HEK293 (cell line): Measurements from ENCODE around the gene SNX8.
A peak's percentile ranks its signal among the peaks of the same experiment; 100 is the strongest.
"Not testable (repeated sequence)": the region's sequence is repeated elsewhere in the genome, so short reads cannot be mapped to it uniquely, and the experiment has no call there.

Experiments
- CTCF ChIA-PET: fragments of 350-600 bp; formaldehyde crosslinking; extraction: SDS; loops from one replicate; lab custom pipeline; 2021; ENCODE audit warnings: antibody characterized with exemption; lab: Yijun Ruan, JAX
- POLR2A ChIA-PET: fragments of 300-600 bp; formaldehyde crosslinking; extraction: SDS; loops from one replicate; lab custom pipeline; 2020; ENCODE audit warnings: antibody characterized with exemption, inconsistent platforms; lab: Yijun Ruan, JAX
- H3K27ac ChIP-seq: fragments of 200-500 bp; sonication (Bioruptor generic); 2 replicates; pipeline ENCODE4 v1.5.1; 2014; ENCODE audit warnings: low read depth, low read length, control low read depth, inconsistent platforms; ENCODE audit errors: extremely low read depth
- H3K36me3 ChIP-seq, 2 experiments: fragments of 200-500 bp in 1 of 2; sonication (Bioruptor generic) in 1 of 2; 1 replicate in 1 of 2; 2 replicates in 1 of 2; pipeline ENCODE4 v1.5.1; 2014 to 2017; ENCODE audit warnings: inconsistent platforms in 2 of 2, low read length in 2 of 2; ENCODE audit not compliant: control insufficient read depth in 2 of 2, insufficient read depth in 1 of 2
- H3K4me1 ChIP-seq: fragments of 200-500 bp; sonication (Bioruptor generic); 2 replicates; pipeline ENCODE4 v1.5.1; 2014; ENCODE audit warnings: mild to moderate bottlenecking, low read length, inconsistent platforms; ENCODE audit not compliant: control insufficient read depth, insufficient read depth
- H3K4me3 ChIP-seq: 2 replicates; pipeline ENCODE4 v1.5.1; 2011; ENCODE audit warnings: low read depth, mild to moderate bottlenecking, control low read depth, low read length, moderate library complexity
- H3K9me3 ChIP-seq: fragments of 200-500 bp; sonication (Bioruptor generic); 2 replicates; pipeline ENCODE4 v1.5.1; 2014; ENCODE audit warnings: low read depth, low read length, inconsistent platforms; ENCODE audit not compliant: control insufficient read depth, insufficient read depth
- EGR2 ChIP-seq: fragments of 450-650 bp; formaldehyde crosslinking; IDR thresholded peaks from 2 replicates; pipeline ENCODE4 v1.5.1; 2016; ENCODE audit warnings: low read depth, missing biosample characterization, missing genetic modification characterization
- PRDM2 ChIP-seq: fragments of 450-650 bp; formaldehyde crosslinking; IDR thresholded peaks from 2 replicates; pipeline ENCODE4 v1.5.1; 2016; ENCODE audit warnings: missing biosample characterization, missing genetic modification characterization, borderline replicate concordance
- REPIN1 ChIP-seq: fragments of 450-650 bp; formaldehyde crosslinking; IDR thresholded peaks from 2 replicates; pipeline ENCODE4 v1.5.1; 2017; ENCODE audit warnings: missing biosample characterization, missing genetic modification characterization, low read depth
- ZBTB8A ChIP-seq: fragments of 450-650 bp; formaldehyde crosslinking; IDR thresholded peaks from 2 replicates; pipeline ENCODE4 v1.5.1; 2016; ENCODE audit warnings: missing biosample characterization, missing genetic modification characterization
- ZFHX2 ChIP-seq: fragments of 450-650 bp; formaldehyde crosslinking; conservative IDR thresholded peaks from 2 replicates; pipeline ENCODE4 v1.5.1; 2016; ENCODE audit warnings: missing biosample characterization, missing genetic modification characterization
- ZNF175 ChIP-seq: fragments of 450-650 bp; formaldehyde crosslinking; IDR thresholded peaks from 2 replicates; pipeline ENCODE4 v1.5.1; 2016; ENCODE audit warnings: missing biosample characterization, missing genetic modification characterization
- ZNF214 ChIP-seq: fragments of 450-650 bp; formaldehyde crosslinking; IDR thresholded peaks from 2 replicates; pipeline ENCODE4 v1.5.1; 2017; ENCODE audit warnings: missing biosample characterization, mild to moderate bottlenecking, missing genetic modification characterization, borderline replicate concordance
- ZNF311 ChIP-seq: fragments of 450-650 bp; formaldehyde crosslinking; IDR thresholded peaks from 2 replicates; pipeline ENCODE4 v1.5.1; 2017; ENCODE audit warnings: missing biosample characterization, missing genetic modification characterization, borderline replicate concordance
- ZNF354C ChIP-seq: fragments of 450-650 bp; formaldehyde crosslinking; IDR thresholded peaks from 2 replicates; pipeline ENCODE4 v1.5.1; 2016; ENCODE audit warnings: missing biosample characterization, missing genetic modification characterization, low read depth, borderline replicate concordance
- ZNF37A ChIP-seq: fragments of 450-650 bp; IDR thresholded peaks from 2 replicates; pipeline ENCODE4 v1.5.1; 2018; ENCODE audit warnings: missing biosample characterization, missing genetic modification characterization
- ZNF629 ChIP-seq: fragments of 450-650 bp; formaldehyde crosslinking; IDR thresholded peaks from 2 replicates; pipeline ENCODE4 v1.5.1; 2017; ENCODE audit warnings: missing biosample characterization, missing genetic modification characterization
- ZNF654 ChIP-seq: fragments of 450-650 bp; formaldehyde crosslinking; IDR thresholded peaks from 2 replicates; pipeline ENCODE4 v1.5.1; 2016; ENCODE audit warnings: low read depth, missing biosample characterization, missing genetic modification characterization
- ZNF670 ChIP-seq: fragments of 450-650 bp; formaldehyde crosslinking; IDR thresholded peaks from 2 replicates; pipeline ENCODE4 v1.5.1; 2016; ENCODE audit warnings: missing biosample characterization, missing genetic modification characterization, low read depth
- ZNF677 ChIP-seq: fragments of 450-650 bp; IDR thresholded peaks from 2 replicates; pipeline ENCODE4 v1.5.0; 2018; ENCODE audit warnings: missing biosample characterization, mild to moderate bottlenecking, missing genetic modification characterization, moderate library complexity
- ZNF785 ChIP-seq: fragments of 450-650 bp; formaldehyde crosslinking; IDR thresholded peaks from 2 replicates; pipeline ENCODE4 v1.5.1; 2016; ENCODE audit warnings: missing biosample characterization, missing genetic modification characterization

Gene SNX8

GRCh38 chr7:2309889-2310331 lies 4.3 kb downstream of the SNX8 start (continued):
- no peak for TF ChIP-seq ZNF311 (tag by site-specific recombination)

DNA sequence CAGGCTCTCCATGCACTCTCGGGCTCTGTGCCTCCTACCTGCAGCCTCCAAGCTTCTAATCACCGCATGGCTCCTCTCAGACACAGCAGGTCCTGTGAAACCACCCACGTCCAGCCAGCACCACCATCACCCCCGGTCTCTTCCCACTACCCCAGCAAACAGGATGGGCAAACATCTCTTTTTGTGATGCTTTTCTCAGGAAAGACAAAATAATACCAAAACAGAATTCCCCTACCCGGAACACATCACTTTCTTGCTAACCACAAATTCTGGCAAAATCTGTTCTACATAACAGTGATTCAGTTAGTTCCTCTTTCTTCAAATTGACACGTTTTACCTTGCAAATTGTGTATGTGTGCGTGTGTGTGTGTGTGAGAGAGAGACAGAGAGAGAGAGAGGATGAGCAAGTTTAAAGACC lies 6.5 kb downstream of the SNX8 start:
- Histone ChIP-seq H3K4me3 (no peak overlapping the region), H3K36me3 (no peaks in the 10 kb centered on the region), H3K27ac (no peak overlapping the region), H3K4me1 (no peaks in the 10 kb centered on the region), H3K9me3 (no peaks in the 10 kb centered on the region)
- ChIA-PET CTCF (no interaction called here), POLR2A (no interaction called here)
- TF ChIP-seq ZNF37A, result no peak
- no peak for TF ChIP-seq ZNF670 (tag by site-specific recombination)
- TF ChIP-seq EGR2 (tag by site-specific recombination), result peak; percentile 71
- TF ChIP-seq ZFHX2 (tag by site-specific recombination), result peak; percentile 53

- no peaks in the 10 kb centered on the region for H3K4me1 ChIP-seq
- ChIA-PET CTCF (no interaction called here), POLR2A (no interaction called here)
- TF ChIP-seq ZNF354C (tag by site-specific recombination), result no peak
- TF ChIP-seq ZNF677 (tag by site-specific recombination), result no peak
- no peak for TF ChIP-seq ZBTB8A (tag by site-specific recombination)
- no peak for TF ChIP-seq ZNF175
- TF ChIP-seq REPIN1, result no peak
- H3K27ac ChIP-seq, result no peak overlapping the region
- H3K4me3 ChIP-seq, result no peak overlapping the region
- H3K36me3 ChIP-seq, result no peaks in the 10 kb centered on the region
- no peaks in the 10 kb centered on the region for H3K9me3 ChIP-seq
These were observed 7.6 kb downstream of the SNX8 start for GRCh38 chr7:2306688-2307087.

DNA sequence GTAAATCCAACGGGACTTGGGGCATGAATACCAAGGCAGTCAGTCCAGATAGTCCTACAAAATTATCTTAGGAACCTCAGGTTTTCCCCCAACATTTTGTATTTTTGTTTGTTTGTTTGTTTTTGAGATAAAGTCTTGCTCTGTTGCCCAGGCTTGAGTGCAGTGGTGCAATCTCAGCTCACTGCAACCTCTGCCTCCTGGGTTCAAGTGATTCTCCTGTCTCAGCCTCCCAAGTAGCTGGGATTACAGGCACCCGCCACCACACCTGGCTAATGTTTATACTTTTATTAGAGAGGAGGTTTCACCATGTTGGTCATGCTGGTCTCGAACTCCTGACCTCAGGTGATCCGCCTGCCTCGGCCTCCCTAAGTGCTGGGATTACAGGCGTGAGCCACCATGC lies 9.0 kb downstream of the SNX8 start:
- POLR2A ChIA-PET, H3K4me3 ChIP-seq, CTCF ChIA-PET, H3K27ac ChIP-seq, H3K36me3 ChIP-seq, H3K9me3 ChIP-seq, H3K4me1 ChIP-seq: not testable (repeated sequence)

- H3K4me3 ChIP-seq, H3K9me3 ChIP-seq, H3K36me3 ChIP-seq, H3K4me1 ChIP-seq, H3K27ac ChIP-seq, CTCF ChIA-PET: not testable (repeated sequence)
- POLR2A ChIA-PET, result interaction anchor here (0.7 kb wide), 1 partner anchor 42 kb away, joined by 5 read pairs; no protein-coding TSS in a partner anchor
These were observed 10.7 kb downstream of the SNX8 start for GRCh38 chr7:2303520-2303919.

- H3K4me3 ChIP-seq, CTCF ChIA-PET, H3K36me3 ChIP-seq, H3K9me3 ChIP-seq, POLR2A ChIA-PET, H3K27ac ChIP-seq, H3K4me1 ChIP-seq: not testable (repeated sequence)
These were observed 11.4 kb downstream of the SNX8 start for GRCh38 chr7:2302743-2303397.

DNA sequence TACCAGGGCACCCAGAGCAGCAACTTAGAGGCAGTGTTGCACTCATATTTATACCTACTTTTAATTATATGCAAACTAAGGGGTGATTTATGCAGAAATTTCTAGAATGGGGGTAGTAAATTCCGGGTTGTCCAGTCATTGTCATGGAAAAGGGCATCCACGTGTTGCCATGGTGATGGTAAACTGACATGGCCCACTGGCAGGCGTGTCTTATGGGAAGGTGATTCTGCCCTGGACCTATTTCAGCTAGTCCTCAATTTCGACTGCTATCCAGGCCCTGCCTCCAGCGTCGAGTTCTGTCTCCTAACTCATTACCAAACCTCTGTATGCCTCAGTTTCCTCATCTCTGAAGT lies 12.8 kb downstream of the SNX8 start:
- ChIA-PET CTCF (no interaction called here), POLR2A (interaction anchor here (0.8 kb wide), 1 partner anchor 36 kb away, joined by 3 read pairs; no protein-coding TSS in a partner anchor)
- H3K36me3 ChIP-seq, result no peaks in the 10 kb centered on the region
- H3K27ac ChIP-seq, result no peak overlapping the region
- H3K4me3 ChIP-seq, result no peak overlapping the region
- H3K4me1 ChIP-seq, result no peaks in the 10 kb centered on the region
- H3K9me3 ChIP-seq, result no peaks in the 10 kb centered on the region
- TF ChIP-seq PRDM2 (tag by site-specific recombination) (no peak), ZNF654 (tag by site-specific recombination) (no peak), ZNF629 (tag by site-specific recombination) (no peak), ZNF214 (tag by site-specific recombination) (no peak), ZNF785 (tag by site-specific recombination) (no peak)
